Measurements from ENCODE around the gene CAV3.

DNA sequence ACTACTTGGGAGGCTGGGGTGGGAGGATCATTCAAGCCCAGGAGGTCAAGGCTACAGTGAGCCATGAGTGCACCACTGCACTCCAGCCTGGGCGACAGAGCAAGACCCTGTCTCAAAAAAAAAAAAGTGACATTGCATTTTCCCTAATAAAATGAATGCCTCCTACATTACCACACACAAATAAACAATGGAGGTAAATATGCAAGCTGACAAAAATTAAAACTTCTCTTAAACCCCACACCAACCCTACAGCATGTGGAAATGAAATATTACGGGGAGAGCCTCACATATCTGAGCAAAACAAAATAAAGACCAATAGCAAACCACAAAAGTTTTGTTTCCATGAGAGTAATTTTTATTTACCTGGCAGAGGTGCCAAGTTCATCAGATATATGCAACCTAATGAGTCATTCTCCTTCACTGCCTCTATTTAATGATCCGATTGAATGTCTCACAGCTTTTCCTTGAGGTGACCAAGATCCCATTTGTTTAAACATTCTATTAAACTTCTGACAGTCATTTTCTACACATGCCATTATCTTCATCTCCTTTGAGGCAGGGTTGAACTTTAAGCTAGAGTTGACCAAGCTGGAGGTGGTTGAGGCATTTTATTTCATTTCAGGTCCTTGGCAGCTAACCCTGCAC, 9.4 kb upstream of the CAV3 start:
- TF ChIP-seq, protein P1, sequence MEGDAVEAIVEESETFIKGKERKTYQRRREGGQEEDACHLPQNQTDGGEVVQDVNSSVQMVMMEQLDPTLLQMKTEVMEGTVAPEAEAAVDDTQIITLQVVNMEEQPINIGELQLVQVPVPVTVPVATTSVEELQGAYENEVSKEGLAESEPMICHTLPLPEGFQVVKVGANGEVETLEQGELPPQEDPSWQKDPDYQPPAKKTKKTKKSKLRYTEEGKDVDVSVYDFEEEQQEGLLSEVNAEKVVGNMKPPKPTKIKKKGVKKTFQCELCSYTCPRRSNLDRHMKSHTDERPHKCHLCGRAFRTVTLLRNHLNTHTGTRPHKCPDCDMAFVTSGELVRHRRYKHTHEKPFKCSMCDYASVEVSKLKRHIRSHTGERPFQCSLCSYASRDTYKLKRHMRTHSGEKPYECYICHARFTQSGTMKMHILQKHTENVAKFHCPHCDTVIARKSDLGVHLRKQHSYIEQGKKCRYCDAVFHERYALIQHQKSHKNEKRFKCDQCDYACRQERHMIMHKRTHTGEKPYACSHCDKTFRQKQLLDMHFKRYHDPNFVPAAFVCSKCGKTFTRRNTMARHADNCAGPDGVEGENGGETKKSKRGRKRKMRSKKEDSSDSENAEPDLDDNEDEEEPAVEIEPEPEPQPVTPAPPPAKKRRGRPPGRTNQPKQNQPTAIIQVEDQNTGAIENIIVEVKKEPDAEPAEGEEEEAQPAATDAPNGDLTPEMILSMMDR (IDR thresholded peaks at IDR 0.05), result no peak
- TF ChIP-seq EP300 (IDR thresholded peaks at IDR 0.05; ENCODE audit: low read depth) (no peak), POLR2A (IDR thresholded peaks at IDR 0.05) (no peak)

Measured in transverse colon (tissue), 3 donors.